ENCODE measurements around the gene AIF1. TPM values are rescaled to one million over a fixed set of nuclear protein-coding genes. Genes with fewer than 3 reads are reported as not detected.

AIF1 gene
- total RNA-seq, 1 donor from 2014 or later: 15.5 TPM

DNA sequence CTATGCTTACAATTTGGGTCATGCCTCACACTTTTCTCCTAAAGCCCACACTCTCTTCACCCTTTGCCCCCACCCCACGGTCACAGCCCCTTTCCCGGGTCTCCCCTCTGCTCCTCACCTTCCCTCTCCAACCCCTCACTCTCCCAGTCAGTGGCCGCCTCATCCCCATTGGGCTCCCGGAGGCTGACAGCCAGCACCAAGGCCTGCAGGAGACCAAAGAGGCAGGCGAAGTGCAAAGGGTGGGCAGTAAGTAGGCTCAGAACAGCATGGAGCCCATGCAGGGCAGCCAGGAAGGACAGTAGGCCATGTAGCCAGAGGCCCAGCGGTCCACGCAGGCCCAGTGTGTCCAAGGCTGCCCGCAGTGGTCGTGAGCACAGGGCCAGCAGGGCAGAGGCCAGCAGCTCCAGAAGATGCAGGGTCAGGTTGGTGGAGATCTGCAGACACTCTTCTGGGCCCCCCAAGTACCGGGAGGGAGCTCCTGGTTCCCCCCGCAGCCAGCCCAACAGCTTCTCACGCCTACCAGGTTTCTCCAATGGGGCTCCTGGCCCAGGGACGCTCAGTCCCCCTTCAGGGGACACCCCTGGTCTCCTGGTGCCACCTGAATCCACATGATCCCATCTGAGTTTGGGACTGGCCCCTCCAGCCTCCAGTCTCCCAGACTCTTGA is 44.1 kb downstream of the AIF1 start:
- DNase-seq (no peak), ATAC-seq (no peak)
- intact Hi-C loops (cut with micrococcal nuclease): no loop called here

DNA sequence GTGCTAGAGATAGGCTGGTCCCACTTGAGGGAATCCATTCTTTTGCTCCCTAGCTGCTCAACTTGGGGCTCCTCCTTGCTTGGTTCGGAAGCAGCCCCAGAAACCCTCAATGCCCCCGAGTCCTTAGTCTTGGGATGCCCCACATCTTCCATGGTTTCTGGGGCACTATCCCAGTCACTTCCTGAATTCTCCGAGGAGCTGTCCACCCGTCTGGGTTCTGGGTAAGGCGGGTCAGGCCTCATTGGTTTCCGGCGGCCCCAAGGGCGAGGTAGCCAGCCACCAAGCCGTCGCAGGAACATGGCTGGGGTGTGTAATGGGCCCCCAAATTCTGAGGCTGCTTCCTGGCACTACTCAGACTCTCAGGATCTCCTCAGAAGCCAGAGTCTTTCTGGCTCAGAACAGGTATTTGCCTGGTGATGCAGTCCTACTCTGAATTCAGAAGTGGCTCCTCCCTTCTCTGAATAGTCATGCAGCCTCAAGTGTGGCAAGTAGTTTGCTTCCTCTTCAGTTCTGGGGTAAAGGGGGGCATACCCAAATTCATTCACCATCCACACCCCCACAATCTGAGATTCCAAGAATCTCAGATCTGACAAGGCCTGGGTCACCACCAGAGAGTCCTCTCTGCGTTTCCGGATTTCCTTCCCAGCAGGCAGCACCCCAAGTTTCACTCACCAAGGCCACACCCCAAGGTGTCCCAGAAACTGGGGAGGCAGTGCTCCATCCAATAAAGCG is 44.8 kb downstream of the AIF1 start:
- no peak for DNase-seq
- intact Hi-C loops (cut with micrococcal nuclease): no loop called here
- ATAC-seq: peak; percentile 2

DNA sequence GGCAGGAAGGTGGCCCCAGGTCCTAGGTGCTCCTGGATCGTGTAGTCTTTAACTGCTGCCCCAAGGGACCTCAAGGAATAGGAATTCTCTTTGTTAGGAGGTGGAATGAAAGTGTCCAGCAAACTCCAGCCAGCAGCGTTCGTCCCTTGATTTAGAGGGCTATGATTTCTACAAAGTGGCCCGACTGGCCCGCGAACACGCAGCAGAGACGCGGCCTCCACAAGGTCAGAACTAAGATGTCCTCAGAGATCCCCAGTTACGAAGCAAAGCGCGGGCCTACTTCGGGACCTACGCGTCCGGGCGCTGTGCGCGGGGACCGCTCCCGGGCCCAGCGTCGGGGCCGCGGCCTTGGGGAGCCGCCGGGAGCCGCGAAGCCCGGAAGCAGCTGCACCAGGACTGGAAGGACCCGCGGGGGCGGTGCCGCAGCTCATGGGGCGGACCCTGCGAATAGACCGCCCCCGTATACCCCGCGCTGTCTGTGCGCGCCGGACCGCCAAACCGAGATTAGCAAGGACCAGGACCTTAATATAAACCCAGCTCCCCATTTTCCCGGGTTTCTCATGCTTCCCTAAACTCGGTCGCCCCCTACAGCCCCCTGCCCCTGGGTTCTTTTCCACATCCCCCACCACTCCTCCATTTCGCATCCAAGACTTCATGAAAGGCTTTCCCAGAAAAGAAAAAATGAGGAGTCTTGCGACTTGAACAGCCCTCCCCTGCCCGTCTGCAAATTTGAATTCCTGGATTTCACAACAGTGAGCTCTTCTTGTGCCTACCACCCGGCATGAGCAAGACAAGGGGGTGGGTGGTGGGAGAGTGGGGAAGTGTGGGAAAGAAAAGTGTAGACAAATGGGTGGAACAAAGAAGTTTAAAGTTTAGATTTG is 45.6 kb downstream of the AIF1 start, which contains the start of gene C6orf47:
Gene C6orf47 (minus strand): TSS at position 398 of the 881 bp plus-strand sequence. CDS start 831 bp downstream, outside the sequence.
- intact Hi-C loops (cut with micrococcal nuclease): no loop called here
- peak; percentile 79 for ATAC-seq
- peak; percentile 94 for DNase-seq

DNA sequence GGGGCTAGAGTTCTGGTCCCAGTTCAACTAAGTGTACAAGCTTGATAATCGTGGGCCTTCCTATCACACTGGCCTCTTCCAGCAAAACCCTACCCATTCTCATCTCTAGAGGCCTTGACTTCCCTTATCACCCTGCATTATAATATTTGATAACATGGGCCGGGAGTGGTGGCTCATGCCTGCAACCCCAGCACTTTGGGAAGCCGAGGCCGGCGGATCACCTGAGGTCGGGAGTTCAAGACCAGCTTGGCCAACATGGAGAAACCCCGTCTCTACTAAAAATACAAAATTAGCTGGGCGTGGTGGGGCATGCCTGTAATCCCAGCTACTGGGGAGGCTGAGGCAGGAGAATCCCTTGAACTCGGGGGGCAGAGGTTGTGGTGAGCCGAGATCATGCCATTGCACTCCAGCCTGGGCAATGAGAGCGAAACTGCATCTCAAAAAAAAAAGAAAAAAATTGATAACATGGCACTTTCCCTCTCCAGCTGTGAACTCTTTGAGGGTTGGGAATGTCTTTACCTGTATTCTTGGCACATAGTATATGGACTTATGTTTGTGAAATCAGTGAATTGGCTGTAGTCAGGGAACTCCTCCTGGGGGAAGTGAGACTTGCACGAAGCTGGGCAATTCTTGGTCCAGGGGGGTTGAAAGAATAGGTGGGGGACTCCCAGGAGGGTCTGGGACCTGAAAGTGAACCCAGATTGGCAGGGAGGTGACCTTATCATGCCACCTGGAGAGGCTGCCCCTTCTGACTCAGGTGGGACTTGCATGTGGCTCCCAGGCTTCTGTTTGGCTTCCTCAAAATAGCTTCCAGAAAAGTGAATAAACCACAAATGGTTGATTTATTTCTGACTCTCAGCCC is 46.5 kb downstream of the AIF1 start:
- ATAC-seq (no peak), DNase-seq (no peak)
- intact Hi-C loops (cut with micrococcal nuclease): no loop called here

DNA sequence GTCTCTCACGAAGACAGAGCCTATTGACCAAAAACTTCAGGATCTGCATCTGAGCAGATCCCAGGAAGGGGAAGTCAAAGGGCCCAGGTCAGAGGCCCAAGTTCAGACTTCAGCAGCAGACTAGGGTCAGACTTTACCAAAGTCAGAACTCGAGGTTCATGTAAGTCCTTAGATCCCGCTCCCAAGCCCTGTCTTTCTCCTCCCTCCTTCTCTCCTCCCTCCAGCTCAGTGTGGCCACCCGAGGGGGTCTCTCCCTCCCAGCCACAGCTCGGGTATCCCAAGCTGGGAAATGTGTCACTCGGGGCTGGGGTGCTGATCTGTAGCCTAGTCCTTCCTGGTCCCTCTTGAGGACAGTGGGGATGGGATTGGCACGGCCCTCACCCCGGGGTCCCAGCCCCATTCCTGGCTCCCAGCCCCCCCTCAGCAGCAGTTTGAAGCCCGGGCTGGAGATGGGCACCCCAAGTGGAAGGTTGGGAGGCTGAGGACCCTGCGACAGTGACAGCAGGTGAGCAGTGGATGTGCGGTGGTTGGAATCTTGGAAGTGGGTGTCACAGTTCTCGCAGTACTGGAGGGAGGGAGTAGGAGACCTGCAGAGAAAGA is 47.2 kb downstream of the AIF1 start:
- DNase-seq (no peak), ATAC-seq (no peak)
- intact Hi-C loops (cut with micrococcal nuclease): no loop called here

DNA sequence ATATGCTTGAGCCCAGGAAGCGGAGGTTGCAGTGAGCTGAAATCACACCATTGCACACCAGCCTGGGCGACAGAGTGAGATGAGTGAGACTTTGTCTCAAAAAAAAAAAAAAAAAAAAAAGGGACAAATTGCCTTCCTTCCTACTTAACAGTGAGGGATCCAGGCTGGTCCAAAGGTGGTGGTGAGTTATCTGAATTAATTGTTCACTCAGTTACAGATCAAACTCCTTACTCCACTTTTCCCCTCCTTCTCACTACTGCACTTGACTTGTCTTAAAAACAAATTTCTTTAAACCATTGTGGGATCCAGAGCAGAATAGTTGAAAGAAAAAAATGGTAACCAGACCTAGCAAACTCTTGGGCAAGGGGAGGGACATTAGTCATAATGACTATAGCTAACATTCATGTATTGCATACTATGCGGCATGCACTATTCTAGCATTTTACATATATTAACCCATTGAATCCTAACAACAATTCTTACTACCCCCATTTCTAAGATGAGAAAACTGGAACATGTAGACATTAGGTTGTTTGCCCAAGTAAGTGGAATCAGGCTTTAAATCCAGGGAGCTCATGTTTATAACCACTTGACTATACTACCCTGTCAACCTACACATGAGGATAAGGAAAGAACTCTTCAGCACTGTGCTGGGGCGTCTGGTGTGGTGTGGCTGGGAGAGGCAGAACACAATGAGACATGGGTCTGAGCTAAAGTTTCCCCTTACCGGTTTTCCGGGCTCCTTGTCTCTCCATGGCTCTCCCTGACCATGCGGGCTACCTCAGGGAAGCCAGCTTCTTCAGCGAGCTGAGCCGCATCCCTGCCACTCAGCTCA is 48.3 kb downstream of the AIF1 start:
- no peak for DNase-seq
- intact Hi-C loops (cut with micrococcal nuclease): no loop called here
- ATAC-seq: no peak

DNA sequence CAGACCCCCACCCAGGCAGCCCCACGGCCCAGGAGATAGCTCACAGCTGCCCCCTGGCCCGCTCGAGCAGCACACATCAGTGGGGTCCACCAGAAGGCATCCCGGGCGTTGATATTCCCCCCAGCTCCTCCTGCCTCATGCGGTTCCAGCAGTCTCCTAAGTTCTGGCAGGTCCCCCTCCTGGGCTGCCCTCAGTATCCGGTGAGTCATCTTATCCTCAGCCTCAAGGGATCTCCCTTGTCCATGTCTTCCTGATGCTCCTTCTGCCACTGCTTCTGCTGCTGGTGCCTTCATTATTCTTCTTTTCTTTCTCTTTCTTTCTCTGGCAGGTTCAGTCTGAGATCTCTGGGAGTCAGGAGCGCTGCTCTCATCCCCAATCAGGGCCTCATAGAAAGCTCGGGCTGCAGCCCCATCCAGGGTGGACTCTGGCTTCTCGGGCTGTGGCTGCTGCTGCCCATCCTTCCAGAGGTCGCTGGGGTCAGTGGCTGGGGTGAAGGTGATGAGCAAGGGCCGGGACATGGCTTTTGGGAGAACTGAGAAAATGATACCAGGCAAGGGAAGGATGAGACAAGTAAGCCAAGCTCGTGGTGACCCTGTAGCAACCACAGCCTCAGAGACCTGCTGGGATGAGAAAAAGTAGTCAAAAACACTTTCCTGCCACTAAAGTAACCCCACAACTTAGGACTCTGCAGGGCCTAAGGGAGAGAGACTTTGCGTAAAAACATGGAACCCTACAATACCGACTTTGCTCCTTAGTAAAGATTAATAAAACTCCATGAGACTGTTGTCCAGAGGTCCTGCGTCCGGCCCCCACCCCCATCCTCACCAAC is 49.1 kb downstream of the AIF1 start:
- ATAC-seq (no peak), DNase-seq (no peak)
- intact Hi-C loops (cut with micrococcal nuclease): no loop called here

DNA sequence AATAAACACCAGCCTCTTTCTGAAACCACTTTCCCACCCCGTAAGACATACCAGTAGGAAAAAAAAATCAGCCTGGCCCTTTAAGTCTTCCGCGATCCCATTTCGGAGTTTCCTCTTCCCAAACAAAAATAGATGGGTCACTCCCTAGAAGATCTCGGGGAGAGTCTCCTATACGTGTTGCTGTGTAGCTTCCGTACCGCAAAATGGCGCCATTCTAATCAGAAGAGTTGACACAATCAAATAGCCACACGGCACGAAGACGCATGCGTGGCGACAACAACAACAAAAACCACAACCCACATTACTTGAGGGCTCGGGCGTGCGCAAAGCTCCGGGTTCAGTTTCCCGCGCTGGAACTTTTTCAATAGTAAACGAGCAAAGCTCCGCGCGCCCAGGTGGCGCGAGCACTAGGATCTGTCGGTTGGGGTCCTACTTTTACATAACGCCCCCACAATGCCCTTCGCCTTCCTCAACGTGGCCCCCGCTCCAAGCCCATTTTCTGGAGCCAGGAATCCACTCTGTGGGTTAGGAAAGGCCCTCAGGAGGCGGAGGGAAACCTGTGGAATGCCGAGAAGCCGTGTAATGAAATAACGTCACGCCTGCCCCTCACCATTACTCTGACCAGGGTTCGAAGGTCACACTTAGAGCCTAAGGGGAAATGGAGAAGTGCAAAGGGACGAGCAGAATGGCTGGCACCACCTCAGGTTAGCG is 49.9 kb downstream of the AIF1 start, which contains the start of gene GPANK1:
Gene GPANK1 (minus strand): TSS at position 208 of the 711 bp plus-strand sequence. CDS start 519 bp downstream, outside the sequence.
- ATAC-seq (peak; percentile 75), DNase-seq (peak; percentile 93)
- intact Hi-C loops (cut with micrococcal nuclease): no loop called here

DNA sequence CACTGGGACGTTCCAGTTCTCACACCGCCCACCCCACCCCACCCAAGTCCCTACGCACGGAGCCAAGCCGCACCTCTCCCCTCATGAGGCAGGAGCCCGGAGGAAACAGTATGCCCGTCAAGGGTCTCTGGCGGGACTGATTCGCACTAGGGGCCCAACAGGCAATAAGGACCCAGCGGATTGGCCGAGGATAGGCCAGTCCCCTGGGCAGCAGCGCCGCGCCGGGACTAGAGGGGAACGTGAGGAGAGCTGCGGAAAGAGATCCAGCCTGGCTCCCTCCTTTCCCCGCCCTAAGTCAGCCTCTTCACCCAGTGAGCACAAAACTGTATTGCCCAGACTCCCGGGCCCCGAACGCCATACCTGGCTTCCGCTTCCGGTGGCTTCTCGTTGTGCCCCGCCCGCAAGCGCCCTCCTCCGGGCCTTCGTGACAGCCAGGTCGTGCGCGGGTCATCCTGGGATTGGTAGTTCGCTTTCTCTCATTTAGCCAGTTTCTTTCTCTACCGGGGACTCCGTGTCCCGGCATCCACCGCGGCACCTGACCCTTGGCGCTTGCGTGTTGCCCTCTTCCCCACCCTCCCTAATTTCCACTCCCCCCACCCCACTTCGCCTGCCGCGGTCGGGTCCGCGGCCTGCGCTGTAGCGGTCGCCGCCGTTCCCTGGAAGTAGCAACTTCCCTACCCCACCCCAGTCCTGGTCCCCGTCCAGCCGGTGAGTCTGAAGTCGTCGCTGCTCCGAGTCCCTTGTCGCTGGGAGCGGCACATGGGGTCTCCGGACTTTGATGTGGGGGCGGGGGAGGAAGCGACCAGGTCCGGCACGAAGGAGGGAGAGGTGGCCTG is 50.7 kb downstream of the AIF1 start, which contains the start of gene CSNK2B:
Gene CSNK2B (plus strand): TSS at position 580 of the 836 bp plus-strand sequence. CDS start 752 bp downstream, outside the sequence.
- peak; percentile 90 for ATAC-seq
- intact Hi-C loops (cut with micrococcal nuclease): no loop called here
- DNase-seq: peak; percentile 99

DNA sequence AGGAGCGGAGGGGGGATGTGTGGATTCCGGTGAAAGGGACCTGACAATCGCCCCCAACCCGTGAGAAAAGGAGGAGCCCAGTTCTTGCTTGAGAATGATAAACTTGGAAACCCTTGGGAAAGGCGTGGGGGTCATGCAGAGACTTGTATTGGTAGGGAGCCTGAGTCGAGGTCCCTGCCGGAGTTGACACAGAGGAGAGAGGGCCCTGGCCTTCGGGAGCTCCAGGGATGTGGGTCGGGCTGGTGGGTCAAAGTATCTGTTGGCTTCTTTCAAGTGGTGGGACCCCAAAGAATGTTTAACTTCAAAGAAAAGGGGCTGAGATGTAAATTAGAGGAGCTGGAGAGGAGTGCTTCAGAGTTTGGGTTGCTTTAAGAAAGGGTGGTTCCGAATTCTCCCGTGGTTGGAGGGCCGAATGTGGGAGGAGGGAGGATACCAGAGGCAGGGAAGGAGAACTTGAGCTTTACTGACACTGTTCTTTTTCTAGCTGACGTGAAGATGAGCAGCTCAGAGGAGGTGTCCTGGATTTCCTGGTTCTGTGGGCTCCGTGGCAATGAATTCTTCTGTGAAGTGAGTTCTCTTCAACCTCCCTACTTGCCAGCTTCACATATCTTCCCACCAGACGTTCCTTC is 51.4 kb downstream of the AIF1 start:
- DNase-seq (no peak), ATAC-seq (no peak)
- intact Hi-C loops (cut with micrococcal nuclease): no loop called here

Small RNA genes within 50 kb of the gene (microRNA-seq; reads per million reads assigned to microRNA genes)
- gene MIR6832 (ENCODE audit: borderline number of aligned reads): not detected

Other genes starting within 250 kb of the AIF1 start
- 10.3 TPM for gene MICA, start 211.6 kb upstream of the AIF1 start, total RNA-seq
- 1.7 TPM for gene MICB, start 117.1 kb upstream of the AIF1 start, total RNA-seq
- gene MCCD1, start 86.3 kb upstream of the AIF1 start, total RNA-seq: not detected
- gene DDX39B, start 73.2 kb upstream of the AIF1 start, total RNA-seq: 176 TPM
- 2.1 TPM for gene ATP6V1G2, start 68.6 kb upstream of the AIF1 start, total RNA-seq
- gene NFKBIL1, start 67.6 kb upstream of the AIF1 start, total RNA-seq: 12.7 TPM
- not detected for gene LTA, start 42.9 kb upstream of the AIF1 start, total RNA-seq
- 0.35 TPM for gene TNF, start 39.7 kb upstream of the AIF1 start, total RNA-seq
- 0.40 TPM for gene LTB, start 32.8 kb upstream of the AIF1 start, total RNA-seq
- gene LST1, start 29.0 kb upstream of the AIF1 start, total RNA-seq: 6.9 TPM
- not detected for gene NCR3, start 22.2 kb upstream of the AIF1 start, total RNA-seq
- gene PRRC2A, start 5.5 kb downstream of the AIF1 start, total RNA-seq: 76.9 TPM
- 283 TPM for gene BAG6, start 37.4 kb downstream of the AIF1 start, total RNA-seq
- 2.4 TPM for gene APOM, start 40.7 kb downstream of the AIF1 start, total RNA-seq
- 18.6 TPM for gene C6orf47, start 45.5 kb downstream of the AIF1 start, total RNA-seq
- gene GPANK1, start 49.8 kb downstream of the AIF1 start, total RNA-seq: 19.2 TPM
- 111 TPM for gene CSNK2B, start 50.8 kb downstream of the AIF1 start, total RNA-seq
- gene LY6G5B, start 54.7 kb downstream of the AIF1 start, total RNA-seq: 3.9 TPM
- gene LY6G5C, start 65.8 kb downstream of the AIF1 start, total RNA-seq: 1.8 TPM
- 29.0 TPM for gene ABHD16A, start 88.1 kb downstream of the AIF1 start, total RNA-seq
- gene LY6G6F, start 91.6 kb downstream of the AIF1 start, total RNA-seq: not detected
- not detected for gene LY6G6D, start 100.1 kb downstream of the AIF1 start, total RNA-seq
- not detected for gene LY6G6C, start 106.5 kb downstream of the AIF1 start, total RNA-seq
- 0.52 TPM for gene MPIG6B, start 108.1 kb downstream of the AIF1 start, total RNA-seq
- gene DDAH2, start 114.1 kb downstream of the AIF1 start, total RNA-seq: 27.6 TPM
- 77.4 TPM for gene CLIC1, start 121.3 kb downstream of the AIF1 start, total RNA-seq
- gene MSH5, start 124.8 kb downstream of the AIF1 start, total RNA-seq: 1.3 TPM
- gene SAPCD1, start 147.4 kb downstream of the AIF1 start, total RNA-seq: 0.47 TPM
- gene VWA7, start 162.1 kb downstream of the AIF1 start, total RNA-seq: 12.8 TPM
- 22.5 TPM for gene VARS1, start 180.5 kb downstream of the AIF1 start, total RNA-seq
- gene LSM2, start 191.7 kb downstream of the AIF1 start, total RNA-seq: 20.1 TPM
- 2.0 TPM for gene HSPA1L, start 200.0 kb downstream of the AIF1 start, total RNA-seq
- gene HSPA1A, start 200.3 kb downstream of the AIF1 start, total RNA-seq: 341 TPM
- 233 TPM for gene HSPA1B, start 212.5 kb downstream of the AIF1 start, total RNA-seq
- 24.9 TPM for gene NEU1, start 247.6 kb downstream of the AIF1 start, total RNA-seq

Measured in left ventricle myocardium superior (tissue), 1 donor.